ENCODE measurements around the gene ADCYAP1R1.
A peak's percentile ranks its signal among the peaks of the same experiment; 100 is the strongest.

The ADCYAP1R1 gene

GRCh38 chr7:31069860-31070555, 17.9 kb downstream of the ADCYAP1R1 start:
- DNase-seq: no peak

- DNase-seq: no peak
These were observed 19.0 kb downstream of the ADCYAP1R1 start for GRCh38 chr7:31070991-31071644.

GRCh38 chr7:31071645-31072029, 19.5 kb downstream of the ADCYAP1R1 start:
- no peak for DNase-seq

- DNase-seq: peak; percentile 10
These were observed 21.4 kb downstream of the ADCYAP1R1 start for GRCh38 chr7:31073326-31074119.

DNA sequence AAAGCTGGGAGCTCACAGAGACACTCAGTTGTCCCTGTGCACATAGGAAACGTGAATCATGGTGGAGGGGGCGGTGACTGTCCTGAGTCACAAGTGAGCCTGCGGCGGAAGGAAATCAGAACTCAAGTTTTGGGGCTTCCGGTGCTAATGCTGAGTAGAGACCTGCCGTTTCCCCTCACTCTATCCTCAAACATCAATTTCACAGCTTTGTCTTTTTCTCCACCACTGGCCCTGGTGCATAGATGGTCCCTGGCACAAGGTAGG, 21.9 kb downstream of the ADCYAP1R1 start:
- DNase-seq: no peak

GRCh38 chr7:31074403-31075085, 22.4 kb downstream of the ADCYAP1R1 start:
- no peak for DNase-seq

DNA sequence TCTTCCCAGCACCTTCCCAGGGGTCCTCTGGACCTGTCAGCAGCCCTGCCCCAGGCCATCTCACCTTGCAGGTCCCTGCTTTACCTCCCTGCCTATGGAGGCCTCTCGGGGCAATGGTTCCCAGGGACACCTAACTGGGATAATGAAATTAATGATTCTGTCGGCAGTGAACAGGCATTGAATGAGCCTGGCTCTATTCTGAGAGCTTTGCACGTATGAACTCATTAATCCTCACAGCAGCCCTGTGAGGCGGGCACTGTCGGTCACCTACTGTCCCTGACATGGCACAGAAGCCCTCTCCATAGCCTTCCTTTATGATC, 22.9 kb downstream of the ADCYAP1R1 start:
- no peak for DNase-seq

GRCh38 chr7:31076051-31076450, 23.9 kb downstream of the ADCYAP1R1 start:
- no peak for DNase-seq

DNA sequence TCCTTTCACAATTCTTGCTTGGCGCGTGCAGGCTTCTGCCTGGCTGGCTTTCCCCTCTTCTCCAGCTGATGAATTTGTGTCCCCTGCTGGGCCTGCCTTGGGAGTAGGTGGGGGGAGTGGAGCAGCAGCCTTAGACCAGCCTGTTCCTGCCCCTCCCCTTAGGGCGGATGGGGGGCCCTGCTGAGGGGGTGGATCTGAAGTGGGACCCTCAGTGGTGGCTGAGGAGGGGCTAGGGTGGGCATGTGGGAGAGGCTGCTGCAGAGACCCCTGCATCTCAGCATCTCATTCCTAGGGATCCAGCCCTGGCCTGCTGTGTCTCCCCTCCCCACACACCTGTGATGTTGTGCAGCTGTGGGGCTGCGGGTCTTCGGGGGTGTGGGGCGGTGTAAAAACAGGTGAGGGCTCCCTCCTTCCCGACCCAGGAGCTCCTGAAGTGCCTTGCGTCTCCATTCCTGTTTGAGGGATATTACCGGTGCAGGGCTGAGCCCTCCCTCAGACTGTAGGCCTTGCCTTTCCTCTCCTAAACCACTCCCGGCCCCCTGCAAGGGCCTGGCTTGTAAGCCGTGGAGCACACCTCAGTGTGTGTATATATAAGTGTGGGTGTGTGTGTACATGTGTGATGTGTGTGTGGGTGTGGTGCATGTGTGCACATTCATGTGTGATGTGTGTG, 24.7 kb downstream of the ADCYAP1R1 start:
- no peak for DNase-seq

DNA sequence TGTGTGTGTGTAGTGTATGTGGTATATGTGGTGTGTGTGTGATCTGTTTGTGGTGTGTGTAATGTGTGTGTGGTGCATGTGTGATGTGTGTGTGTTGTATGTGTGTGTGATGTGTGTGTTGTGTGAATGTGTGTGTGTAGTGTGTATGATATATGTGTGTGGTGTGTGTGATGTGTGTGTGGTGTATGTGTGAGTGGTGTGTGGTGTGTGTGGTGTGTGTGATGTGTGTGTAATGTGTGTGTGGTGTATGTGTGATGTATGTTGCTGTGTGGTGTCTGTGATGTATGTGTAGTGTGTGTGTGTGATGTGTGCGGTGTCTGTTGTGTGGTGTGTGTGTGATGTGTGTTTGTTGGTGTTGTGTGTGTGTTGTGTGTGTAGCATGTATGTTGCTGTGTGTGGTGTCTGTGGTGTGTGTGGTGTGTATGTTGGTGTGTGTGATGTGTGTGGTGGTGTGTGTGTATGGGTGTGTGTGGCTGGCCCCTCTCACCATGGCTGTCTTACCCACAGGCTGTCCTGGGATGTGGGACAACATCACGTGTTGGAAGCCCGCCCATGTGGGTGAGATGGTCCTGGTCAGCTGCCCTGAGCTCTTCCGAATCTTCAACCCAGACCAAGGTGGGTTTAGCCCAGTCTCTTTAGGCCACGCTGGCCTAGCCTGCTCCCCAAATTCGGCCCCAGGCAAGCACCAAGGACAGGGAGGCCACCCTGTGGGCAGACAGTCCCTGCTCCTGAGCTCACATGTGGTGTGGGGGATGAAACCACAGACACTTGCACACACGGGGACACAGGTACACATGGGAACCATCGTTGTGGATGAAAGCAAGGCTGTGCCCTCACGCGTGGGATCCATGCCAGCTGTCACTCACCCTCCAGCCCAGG, 25.6 kb downstream of the ADCYAP1R1 start:
- DNase-seq: no peak

- DNase-seq: no peak
These were observed 26.4 kb downstream of the ADCYAP1R1 start for GRCh38 chr7:31078363-31078990.

DNA sequence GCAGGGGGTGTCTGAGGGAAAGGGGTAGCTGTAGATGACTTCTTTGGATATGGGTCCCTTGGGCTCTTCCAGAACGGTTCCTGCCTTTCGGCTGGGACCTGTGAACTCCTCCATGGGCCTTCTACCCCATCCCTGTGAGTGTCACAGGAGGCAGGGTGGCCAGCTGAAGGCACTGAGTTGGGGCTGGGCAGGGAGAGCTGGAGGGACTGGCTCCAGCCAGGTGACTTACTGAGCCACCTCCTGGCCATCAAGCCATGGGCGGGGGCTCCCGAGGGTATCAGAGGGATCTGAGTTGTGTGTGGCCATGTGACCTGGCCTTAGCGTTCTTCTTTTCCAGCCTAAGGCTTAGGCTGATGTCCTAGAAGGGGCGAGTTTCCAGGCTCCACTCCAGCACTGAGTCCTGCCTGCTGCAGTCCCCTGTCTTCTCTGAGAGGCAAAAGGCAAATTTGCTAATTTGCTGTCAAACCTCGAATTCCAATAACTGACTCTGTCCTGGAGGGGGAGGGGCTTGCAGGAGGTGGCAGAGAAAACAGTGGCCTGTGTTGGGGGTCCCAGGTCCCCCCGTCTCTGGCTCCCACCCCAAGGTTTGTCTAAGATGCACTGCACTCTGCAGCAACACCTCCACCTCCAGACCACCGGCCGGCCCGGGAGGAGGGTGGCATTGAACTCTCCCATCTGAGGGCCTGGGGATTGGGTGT, 27.2 kb downstream of the ADCYAP1R1 start:
- DNase-seq: no peak

DNA sequence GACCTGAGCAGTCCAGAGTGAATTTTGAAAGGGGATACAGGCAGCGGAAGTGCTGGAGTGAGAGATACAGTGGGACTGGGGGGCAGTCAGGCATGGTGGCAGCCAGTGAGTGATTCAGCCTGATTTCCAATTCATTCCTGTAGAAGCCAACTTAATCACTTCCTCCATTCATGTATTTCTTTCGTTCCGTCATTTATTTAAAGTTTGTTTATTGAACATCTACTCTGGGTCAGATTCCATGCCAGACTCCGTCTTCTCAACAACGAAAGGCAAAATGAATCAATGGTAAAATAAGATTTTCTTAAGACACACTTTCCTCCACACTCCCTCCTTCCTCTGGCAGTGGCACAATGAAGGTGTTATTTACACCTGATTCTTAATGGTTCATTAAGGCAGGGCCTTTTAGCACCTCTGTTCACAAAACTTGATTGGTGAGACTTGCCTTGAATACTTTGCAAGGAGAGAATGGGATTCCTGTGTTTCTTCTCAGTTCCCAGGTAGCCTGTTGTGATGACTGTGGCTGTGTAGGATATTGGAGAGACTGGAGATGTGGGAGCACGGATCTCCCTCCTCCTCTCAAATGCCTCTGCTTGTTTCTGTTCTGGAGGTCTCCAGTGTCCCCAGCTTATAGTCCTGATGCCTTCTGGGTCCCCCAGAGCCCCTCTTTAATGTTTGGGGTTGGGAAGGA, 27.9 kb downstream of the ADCYAP1R1 start:
- DNase-seq: no peak

DNA sequence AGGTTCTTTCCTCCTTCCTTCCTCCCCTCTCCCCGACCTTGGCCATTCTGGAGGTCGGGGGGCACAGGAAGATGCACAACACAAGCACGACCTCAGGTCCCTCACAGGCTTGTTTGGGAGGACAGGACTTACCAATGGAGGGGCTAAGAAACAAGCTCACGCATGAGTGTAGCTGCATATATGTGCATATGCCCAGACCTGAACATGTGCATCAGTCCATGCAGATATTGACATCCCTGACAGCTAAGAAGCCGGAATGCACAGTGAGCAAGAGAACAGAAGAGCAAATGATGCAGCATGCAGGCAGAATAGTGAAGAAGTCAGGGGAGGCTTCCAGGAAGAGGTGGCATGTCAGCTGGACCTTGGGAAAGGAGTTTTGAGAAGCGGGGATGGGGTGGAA, 28.7 kb downstream of the ADCYAP1R1 start:
- no peak for DNase-seq

GRCh38 chr7:31082017-31082416, 29.9 kb downstream of the ADCYAP1R1 start:
- no peak for DNase-seq

DNA sequence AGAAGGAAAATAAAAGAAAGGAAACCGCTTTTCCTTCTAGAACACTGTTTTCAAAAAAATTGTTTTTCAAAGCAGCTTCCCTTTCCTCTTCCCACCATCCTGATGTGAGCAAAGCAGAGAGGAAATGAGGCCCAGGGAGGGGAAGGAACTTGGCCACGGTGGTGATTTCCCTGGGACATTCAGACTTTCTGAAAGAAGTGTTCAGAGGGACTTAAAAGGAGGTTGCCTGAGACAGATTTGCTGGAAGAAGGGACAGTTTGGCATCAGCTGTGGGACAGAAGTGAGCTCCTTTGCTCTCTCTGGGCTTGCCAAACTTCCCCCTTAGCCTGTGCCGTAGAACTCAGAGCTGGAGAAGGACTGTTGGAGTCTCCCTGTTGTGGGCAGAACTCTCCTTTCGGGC, 30.3 kb downstream of the ADCYAP1R1 start:
- DNase-seq: no peak

DNA sequence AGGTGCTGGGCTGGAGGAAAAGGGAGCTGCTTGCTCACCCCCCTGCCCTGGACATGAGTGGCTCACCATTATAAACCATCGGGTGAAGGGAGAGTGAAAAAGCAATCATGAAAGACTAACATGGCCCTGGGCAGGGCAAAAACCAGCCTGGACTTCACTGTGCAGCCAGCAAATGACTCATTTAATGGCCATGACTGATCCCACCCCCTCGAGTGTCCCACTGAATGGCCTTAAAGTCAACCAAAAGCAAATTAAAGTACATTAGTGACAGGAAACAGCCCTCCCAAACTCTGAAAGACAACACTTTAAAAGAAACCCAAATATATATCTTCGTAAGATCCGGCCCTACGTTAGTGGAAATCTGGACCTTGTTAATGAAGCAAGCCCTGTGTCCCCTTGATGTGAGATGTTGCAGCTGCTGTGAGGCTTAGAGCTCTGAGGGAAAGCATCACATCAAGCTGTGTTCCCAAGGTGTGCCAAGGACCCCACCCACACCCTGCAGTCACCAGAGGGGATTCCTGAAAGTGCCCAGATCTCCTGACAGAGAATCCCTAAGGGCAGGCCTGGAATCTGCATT, 31.2 kb downstream of the ADCYAP1R1 start:
- DNase-seq: peak; percentile 6

GRCh38 chr7:31084226-31084625, 32.1 kb downstream of the ADCYAP1R1 start:
- no peak for DNase-seq

DNA sequence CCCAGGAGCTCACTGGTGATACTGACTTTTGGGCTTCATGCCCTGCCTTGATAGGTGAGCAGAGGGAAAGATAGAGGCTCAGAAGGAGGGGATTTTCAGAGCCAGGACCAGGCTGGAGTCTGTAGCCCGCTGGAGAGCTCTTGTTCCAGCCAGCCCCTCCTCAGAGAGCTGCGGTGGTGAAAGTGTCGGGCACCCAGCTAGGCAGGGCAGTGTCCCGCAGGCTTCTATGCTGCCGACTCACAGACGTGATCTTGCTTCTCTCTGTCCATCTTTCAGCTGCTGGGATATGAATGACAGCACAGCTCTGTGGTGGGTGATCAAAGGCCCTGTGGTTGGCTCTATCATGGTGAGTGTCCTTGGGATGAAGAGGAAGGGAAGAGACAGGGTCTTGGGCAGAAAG, 35.2 kb downstream of the ADCYAP1R1 start:
- peak; percentile 2 for DNase-seq

GRCh38 chr7:31091924-31092434, 39.9 kb downstream of the ADCYAP1R1 start:
- DNase-seq: no peak

Measured in CD4-positive, alpha-beta T cell treated with Interleukin-15 for 1 hour (primary cell).